NCI-H1417 (cell line): ENCODE results near the gene IP6K3.

Experiments
- DNase-seq, 3 experiments: peaks; one replicate each; lab custom pipeline; 2025; lab: John Stamatoyannopoulos, UW

Gene IP6K3

DNA sequence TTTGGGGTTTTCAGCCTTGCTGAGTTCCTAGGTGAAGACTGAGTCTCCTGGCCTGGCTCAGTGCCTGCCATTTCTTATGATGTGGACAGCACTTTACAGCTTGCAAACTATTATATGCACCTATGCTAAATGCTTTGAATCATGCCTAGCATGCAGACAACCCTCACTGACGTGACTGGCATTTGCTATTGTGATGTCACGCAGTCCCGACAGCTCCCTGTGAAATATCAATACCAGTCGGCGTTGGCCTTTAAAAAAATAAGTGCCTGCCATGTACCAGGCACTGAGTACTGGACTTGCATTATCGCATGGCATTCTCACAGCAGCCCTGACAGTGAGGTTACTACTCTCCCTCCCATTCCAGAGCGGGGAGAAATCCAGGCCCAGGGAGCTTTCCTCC, 70.7 kb downstream of the IP6K3 start:
- no peak for DNase-seq

DNA sequence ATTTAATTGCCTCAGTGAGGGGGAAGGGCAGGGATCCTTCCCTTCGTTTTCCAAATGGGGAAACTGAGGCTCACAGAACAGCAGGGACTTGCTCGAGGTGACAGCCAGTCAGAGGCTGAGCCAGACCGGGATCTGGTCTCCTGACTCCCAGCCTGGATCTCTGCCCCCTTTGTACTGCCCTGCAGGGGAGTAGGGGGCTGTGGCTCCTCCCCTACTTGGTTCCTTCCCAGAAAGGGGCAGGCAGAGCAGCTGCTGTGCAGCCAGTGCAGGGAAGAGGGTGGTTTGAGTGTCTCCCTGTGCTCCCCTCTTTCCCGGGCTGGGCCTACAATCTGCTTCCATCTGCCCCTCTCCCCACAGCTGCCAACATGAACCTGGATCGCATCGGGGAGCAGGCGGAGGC, 72.9 kb downstream of the IP6K3 start:
- DNase-seq = no peak

- DNase-seq = no peak
Measured at GRCh38 chr6:33672808-33673207, 73.9 kb downstream of the IP6K3 start.

DNA sequence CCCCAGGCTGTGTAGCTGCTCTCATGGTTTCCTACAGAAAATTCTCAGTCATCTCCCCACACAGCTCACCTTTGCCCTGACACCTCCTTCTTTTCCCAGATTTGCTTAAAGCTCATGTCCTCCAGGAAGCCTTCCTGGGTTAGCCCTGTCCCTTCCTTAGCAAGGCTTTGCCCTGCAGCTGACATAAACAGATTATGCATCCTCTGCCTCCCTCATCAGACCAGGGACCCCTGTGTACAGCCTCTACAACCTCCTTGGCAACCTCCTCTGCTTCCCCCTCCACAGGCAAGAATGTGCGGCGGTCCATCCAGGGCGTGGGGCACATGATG, 75.0 kb downstream of the IP6K3 start:
- DNase-seq = no peak
